Umbilical cord (tissue), 2 donors: ENCODE data around the gene CCNYL1. TPM values are rescaled to one million over a fixed set of nuclear protein-coding genes. Genes with fewer than 3 reads are reported as not detected.

Experiments used
- DNase-seq: peaks from one replicate; pipeline ENCODE4 v3.0.0-alpha.2; 2015; ENCODE audit warnings: low spot score
- total RNA-seq: library from RNA; depleted of rRNA; stranded (reverse); fragments of >200 nt; gene quantifications from one replicate; pipeline ENCODE4 v1.2.3, GENCODE V29; 2014; ENCODE audit warnings: low replicate concordance; ENCODE audit not compliant: insufficient read depth

The CCNYL1 gene
- total RNA-seq, 1 donor from 2014 or later, result 11.8 TPM

DNA sequence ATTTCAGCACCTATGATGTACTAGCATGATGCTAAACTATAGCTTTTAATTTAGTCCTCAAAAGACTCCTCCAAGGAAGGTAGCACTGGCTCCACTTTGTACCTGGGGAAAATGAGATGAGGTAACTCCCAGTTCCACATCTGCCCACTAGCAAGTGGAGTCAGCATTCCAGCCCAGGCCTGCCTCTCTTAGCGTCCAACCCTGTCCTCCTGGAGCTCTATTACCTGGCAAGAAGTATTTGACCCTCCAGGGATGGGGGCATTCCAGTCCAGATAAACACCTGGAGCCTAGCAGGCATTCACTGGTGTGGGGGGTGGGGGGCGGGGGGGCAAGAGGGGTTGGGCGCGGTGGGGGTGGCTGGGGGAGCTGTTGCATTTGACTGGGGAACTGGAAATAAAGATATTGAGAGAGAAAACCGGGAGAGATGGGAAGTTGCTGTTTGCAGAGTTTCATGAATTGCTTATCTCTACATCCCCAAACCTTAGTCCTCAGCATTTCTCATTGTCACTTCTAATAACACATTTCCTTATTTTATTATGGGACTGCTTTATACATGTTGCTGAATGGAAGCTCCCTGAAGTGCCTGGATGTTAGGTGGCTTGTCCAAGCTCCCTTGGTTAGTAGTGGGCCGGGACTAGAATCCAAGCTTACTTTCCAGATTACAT lies 80.3 kb downstream of the CCNYL1 start:
- DNase-seq, result no peak

GRCh38 chr2:207792244-207792785 lies 80.9 kb downstream of the CCNYL1 start:
- DNase-seq, result peak; percentile 33

- no peak for DNase-seq
Observed at GRCh38 chr2:207796585-207797350, 85.3 kb downstream of the CCNYL1 start.

DNA sequence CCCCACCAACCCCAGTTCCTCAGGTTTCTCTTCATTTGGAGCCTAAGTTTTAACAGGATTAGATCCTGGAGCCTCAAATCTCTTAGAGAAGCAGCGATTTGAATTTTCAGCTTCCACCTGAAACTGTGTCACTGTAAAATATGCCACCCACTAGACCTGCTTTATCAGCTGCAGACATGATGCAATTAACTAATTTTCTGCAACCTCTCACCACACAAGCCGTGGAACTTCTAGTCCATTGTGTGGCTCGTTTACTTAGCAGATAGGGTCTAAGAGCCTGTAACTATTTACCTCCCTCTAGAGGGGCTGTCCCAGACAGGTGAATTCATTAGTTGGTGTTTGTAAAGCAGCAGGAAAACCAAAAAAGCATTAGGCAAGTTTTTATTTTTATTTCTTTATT lies 89.8 kb downstream of the CCNYL1 start:
- DNase-seq, result no peak

- no peak for DNase-seq
Observed at GRCh38 chr2:207802650-207803049, 91.2 kb downstream of the CCNYL1 start.

Other genes with a start within 250 kb of the CCNYL1 start
- gene CREB1, start 181.7 kb upstream of the CCNYL1 start, total RNA-seq, result 69.6 TPM
- gene METTL21A, start 86.2 kb upstream of the CCNYL1 start, total RNA-seq, result 23.1 TPM
- gene FZD5, start 58.3 kb downstream of the CCNYL1 start, total RNA-seq, result 1.2 TPM